Neural cell (in vitro differentiated cells): ENCODE results near the gene TCP11.

ENCODE experiments used
- EP300 ChIP-seq: fragments of 450-650 bp; conservative IDR thresholded peaks from 2 replicates; pipeline ENCODE4 v1.6.1; 2014; ENCODE audit warnings: antibody characterized with exemption, mild to moderate bottlenecking, moderate library complexity; ENCODE audit not compliant: poor library complexity, severe bottlenecking
- EZH2 ChIP-seq: fragments of 200-600, 300-800 bp; shearing (Covaris generic), sonication (generic); IDR thresholded peaks from 2 replicates; pipeline ENCODE4 v1.6.1; 2014; ENCODE audit warnings: antibody characterized with exemption, low read length, borderline replicate concordance, mild to moderate bottlenecking; ENCODE audit not compliant: insufficient read depth, poor library complexity, severe bottlenecking
- MXI1 ChIP-seq: fragments of 450-650 bp; conservative IDR thresholded peaks from 2 replicates; pipeline ENCODE4 v1.6.1; 2014; ENCODE audit warnings: antibody characterized with exemption, mild to moderate bottlenecking; ENCODE audit not compliant: poor library complexity, severe bottlenecking
- POLR2AphosphoS5 ChIP-seq: IDR thresholded peaks from 2 replicates; pipeline ENCODE4 v1.6.1; 2012
- RAD21 ChIP-seq: fragments of 450-650 bp; conservative IDR thresholded peaks from 2 replicates; pipeline ENCODE4 v1.6.1; 2014; ENCODE audit warnings: antibody characterized with exemption, mild to moderate bottlenecking, moderate library complexity
- SMC3 ChIP-seq: fragments of 450-650 bp; conservative IDR thresholded peaks from 2 replicates; pipeline ENCODE4 v1.6.1; 2014; ENCODE audit warnings: antibody characterized with exemption, mild to moderate bottlenecking, moderate library complexity; ENCODE audit not compliant: poor library complexity
- TAF1 ChIP-seq: IDR thresholded peaks from 2 replicates; pipeline ENCODE4 v1.6.1; 2012; ENCODE audit warnings: low read depth
- TF ChIP-seq, protein P1 (sequence below): fragments of 450-650 bp; IDR thresholded peaks from 2 replicates; pipeline ENCODE4 v1.5.1; 2014; ENCODE audit warnings: antibody characterized with exemption, mild to moderate bottlenecking, moderate library complexity; ENCODE audit not compliant: poor library complexity, severe bottlenecking
- TF ChIP-seq, protein P2 (sequence below): IDR thresholded peaks from 2 replicates; pipeline ENCODE4 v1.6.1; 2012; ENCODE audit warnings: borderline replicate concordance

DNA sequence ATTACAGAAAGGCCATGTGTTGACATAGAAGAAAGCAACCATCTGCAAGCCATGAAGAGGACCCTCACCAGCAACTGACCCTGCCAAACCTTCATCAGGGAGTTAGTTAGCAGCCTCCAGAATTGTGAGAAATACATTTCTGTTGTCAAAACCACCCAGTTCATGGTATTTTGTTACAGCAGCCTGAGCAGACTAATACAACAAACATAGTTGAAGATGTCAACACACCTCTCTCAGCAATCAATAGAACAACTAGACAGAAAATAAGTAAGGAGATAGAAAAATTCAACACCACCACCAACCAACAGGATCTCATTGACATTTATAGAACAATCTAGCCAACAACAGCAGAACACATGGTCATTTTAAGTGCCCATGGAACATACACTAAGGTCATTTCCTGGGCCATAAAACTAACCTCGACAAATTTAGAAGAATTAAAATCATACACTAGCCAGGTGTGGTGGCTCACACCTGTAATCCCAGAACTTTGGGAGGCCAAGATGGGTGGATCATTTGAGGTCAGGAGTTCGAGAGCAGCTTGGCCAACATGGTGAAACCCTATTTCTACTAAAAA lies 32.7 kb downstream of the TCP11 start:
- TF ChIP-seq EZH2 (no peak), POLR2AphosphoS5 (no peak), SMC3 (no peak), RAD21 (no peak), TAF1 (no peak), EP300 (no peak), MXI1 (no peak)
- TF ChIP-seq, protein P1, sequence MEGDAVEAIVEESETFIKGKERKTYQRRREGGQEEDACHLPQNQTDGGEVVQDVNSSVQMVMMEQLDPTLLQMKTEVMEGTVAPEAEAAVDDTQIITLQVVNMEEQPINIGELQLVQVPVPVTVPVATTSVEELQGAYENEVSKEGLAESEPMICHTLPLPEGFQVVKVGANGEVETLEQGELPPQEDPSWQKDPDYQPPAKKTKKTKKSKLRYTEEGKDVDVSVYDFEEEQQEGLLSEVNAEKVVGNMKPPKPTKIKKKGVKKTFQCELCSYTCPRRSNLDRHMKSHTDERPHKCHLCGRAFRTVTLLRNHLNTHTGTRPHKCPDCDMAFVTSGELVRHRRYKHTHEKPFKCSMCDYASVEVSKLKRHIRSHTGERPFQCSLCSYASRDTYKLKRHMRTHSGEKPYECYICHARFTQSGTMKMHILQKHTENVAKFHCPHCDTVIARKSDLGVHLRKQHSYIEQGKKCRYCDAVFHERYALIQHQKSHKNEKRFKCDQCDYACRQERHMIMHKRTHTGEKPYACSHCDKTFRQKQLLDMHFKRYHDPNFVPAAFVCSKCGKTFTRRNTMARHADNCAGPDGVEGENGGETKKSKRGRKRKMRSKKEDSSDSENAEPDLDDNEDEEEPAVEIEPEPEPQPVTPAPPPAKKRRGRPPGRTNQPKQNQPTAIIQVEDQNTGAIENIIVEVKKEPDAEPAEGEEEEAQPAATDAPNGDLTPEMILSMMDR = no peak
- TF ChIP-seq, protein P2, sequence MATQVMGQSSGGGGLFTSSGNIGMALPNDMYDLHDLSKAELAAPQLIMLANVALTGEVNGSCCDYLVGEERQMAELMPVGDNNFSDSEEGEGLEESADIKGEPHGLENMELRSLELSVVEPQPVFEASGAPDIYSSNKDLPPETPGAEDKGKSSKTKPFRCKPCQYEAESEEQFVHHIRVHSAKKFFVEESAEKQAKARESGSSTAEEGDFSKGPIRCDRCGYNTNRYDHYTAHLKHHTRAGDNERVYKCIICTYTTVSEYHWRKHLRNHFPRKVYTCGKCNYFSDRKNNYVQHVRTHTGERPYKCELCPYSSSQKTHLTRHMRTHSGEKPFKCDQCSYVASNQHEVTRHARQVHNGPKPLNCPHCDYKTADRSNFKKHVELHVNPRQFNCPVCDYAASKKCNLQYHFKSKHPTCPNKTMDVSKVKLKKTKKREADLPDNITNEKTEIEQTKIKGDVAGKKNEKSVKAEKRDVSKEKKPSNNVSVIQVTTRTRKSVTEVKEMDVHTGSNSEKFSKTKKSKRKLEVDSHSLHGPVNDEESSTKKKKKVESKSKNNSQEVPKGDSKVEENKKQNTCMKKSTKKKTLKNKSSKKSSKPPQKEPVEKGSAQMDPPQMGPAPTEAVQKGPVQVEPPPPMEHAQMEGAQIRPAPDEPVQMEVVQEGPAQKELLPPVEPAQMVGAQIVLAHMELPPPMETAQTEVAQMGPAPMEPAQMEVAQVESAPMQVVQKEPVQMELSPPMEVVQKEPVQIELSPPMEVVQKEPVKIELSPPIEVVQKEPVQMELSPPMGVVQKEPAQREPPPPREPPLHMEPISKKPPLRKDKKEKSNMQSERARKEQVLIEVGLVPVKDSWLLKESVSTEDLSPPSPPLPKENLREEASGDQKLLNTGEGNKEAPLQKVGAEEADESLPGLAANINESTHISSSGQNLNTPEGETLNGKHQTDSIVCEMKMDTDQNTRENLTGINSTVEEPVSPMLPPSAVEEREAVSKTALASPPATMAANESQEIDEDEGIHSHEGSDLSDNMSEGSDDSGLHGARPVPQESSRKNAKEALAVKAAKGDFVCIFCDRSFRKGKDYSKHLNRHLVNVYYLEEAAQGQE = no peak
